Fibroblast of gingiva (primary cell): ENCODE results near the gene CPNE5.
"Not testable (repeated sequence)": the region's sequence is repeated elsewhere in the genome, so short reads cannot be mapped to it uniquely, and the experiment has no call there.

Source experiments
- DNase-seq: peaks from one replicate; pipeline ENCODE4 v3.0.0-alpha.2; 2011; ENCODE audit warnings: low read depth

CPNE5 gene

DNA sequence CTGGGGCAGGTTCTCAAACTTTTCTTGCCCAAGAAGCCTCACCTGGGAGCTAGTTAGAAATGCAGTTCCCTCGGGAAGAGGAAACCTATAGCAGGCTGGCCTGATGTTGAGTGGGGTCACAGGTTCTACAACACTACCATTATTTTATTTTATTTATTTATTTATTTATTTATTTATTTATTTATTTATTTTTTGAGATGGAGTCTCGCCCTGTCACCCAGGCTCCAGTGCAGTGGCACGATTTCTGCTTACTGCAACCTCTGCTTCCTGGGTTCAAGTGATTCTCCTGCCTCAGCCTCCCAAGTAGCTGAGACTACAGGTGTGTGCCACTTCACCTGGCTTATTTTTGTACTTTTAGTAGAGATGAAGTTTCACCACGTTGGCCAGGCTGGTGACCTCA lies 115.3 kb downstream of the CPNE5 start:
- not testable (repeated sequence) for DNase-seq

GRCh38 chr6:36722879-36723278 lies 116.4 kb downstream of the CPNE5 start:
- DNase-seq: no peak

DNA sequence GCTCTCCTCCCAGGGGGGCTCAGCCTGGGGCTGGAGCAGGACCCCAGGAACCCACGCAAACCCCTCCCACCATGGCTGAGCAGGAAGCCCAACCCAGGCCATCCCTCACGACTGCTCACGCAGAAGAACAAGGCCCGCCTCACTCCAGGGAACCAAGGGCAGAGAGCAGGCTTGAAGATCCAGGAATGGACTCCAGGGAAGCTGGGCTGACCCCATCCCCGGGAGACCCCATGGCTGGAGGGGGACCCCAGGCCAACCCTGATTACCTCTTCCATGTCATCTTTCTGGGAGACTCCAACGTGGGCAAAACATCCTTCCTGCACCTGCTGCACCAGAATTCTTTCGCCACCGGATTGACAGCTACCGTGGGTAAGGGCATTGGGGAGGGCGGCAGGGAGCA lies 116.9 kb downstream of the CPNE5 start:
- no peak for DNase-seq

GRCh38 chr6:36721369-36722140 lies 117.7 kb downstream of the CPNE5 start:
- no peak for DNase-seq

DNA sequence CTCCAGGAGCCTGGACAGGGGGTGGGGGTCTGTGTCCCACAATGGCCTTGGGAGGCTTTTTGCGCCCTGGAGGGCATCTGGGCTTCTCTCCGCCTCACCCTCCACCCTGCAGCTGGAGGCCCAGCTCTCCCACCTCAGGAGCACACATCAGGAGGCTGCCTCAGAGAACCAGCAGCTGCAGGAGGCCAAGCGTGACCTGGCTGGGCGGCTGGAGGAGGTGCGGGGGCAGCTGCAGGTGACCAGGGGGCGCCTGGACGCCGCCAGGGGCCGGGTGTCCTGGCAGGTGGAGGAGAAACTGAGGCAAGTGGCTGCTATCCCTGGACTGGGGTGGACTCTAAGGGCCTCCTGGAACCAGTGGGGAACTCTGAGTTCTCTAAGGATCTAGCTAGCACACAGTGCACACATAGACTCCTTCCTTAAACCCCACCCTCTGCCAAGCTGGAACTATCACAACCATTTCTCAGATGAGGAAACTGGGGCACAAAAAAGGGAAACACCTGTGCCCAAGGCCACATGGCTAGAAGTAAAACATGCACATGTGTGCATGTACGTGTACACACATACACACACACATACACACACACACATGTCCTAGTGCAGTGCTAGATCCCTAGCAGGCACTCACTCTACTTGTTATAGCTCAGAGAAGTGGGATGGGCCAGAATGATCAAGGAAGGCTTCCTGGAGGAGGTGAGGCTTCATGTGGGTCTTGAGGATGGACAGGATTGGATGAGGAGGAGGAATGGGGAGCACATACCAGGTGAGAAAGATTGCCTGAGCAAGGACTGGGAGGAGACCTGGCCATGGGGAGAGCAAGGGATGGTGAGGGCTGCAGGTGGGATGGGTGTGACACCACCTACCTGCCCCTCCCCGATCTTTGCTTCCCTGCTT lies 118.7 kb downstream of the CPNE5 start:
- no peak for DNase-seq

- no peak for DNase-seq
Measured at GRCh38 chr6:36719126-36719525, 120.1 kb downstream of the CPNE5 start.

DNA sequence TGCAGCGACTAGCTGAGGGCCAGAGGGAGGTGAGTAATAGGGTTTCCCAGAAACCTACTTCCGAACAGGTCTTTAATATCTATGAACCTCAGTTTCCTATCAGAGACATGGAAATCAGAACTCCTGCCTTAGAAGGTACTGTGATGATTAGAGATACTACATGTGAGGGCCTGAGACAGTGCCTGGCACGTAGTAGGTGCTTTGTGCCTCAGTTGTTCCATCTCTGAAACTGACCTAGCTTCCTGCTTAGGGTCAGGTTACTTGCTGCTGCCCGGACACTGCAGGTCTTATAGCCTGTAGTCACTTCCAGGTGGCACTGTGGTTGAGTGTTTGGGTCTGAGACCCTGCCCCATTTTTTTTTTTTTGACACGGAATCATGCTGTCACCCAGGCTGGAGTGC lies 120.7 kb downstream of the CPNE5 start:
- DNase-seq: no peak

DNA sequence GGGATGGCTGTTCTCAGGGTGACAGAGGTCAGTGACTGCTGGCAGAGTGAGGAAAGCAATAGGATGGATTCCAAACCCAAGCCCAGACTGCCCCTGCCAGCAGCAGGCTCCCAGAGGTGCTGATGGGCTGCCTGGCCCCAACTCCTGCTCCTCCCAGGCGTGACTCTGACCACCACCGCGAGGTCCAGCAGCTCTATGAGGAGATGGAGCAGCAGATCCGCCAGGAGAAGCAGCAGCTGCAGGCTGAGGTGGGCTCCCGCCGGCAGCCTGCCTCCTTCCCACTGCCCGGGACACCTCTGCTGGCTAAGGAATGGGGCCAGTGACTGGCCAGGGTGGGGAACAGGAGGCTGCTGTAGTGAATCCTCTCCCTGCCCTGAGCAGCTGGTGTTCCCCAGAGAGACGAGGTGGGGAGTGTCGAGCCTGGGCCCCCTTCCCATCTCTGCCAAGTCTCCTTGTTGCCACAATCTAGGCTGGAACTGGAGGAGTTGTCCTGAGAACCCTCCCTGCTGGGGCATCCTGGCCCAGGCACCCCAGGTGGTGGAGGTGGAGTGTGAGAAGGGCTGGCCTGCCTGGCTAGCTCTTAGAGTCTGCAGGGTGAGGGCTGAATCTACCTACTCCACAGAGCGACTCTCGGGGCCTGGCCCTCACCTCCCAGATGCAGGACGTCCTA lies 121.2 kb downstream of the CPNE5 start:
- DNase-seq: no peak

DNA sequence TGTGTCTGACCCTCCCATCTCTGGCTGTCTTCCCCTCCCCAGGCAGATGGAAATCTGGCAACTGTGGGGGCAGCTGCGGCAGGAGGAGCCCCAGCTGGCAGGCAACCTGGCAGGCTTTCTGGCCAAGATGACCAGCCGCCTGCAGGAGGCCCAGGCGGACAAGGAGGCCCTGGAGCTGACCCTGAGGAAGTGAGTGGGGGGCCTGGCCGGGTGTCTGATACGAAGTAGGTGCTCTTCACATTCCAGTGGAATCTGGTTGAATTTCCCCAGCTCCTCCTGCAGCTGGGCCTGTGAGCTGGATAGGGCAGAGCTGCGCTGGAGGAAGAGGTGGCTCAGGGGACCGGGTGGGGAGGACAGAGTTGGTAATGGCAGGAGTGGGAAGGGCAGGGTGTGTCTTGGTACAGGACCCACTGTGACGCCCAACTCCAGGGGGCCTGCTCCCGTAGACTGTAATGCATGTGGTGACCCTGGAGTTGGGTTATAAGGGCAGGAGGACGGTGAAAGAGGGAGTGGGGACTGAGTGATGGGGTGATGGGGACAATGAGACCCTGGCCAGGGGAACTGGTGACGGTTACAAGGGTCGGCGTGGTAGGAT lies 121.9 kb downstream of the CPNE5 start:
- DNase-seq: no peak

DNA sequence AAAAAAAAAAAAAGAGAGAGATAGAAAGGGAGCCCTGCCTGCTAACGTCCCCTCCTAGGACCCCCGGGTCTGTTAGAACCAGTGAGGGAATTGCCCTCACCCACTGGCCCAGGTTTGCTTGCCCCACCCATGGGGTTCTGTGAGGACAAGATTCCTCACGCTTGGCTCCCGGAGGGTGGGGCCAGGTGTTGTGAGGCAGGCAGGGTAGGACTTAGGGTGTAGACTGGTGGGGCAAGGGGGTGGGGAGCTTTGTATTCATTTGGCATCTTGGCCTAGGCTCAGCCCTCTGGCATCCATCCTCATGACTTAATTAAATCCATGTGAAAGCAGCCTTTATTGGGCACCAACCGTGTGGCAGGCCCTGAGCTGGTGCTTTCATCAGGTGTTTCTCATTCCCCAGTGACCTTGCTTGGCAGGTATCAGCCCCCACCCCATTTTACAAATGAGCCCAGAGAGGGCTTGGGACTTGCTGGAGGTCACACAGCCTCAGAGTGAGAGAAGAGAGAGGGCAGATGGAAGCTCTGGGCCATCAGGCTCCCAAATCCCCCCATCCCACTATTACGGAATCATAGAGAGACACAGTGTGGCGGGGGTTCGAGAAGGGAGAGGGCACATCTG lies 122.7 kb downstream of the CPNE5 start:
- DNase-seq: no peak

GRCh38 chr6:36715469-36715868 lies 123.8 kb downstream of the CPNE5 start:
- no peak for DNase-seq

- no peak for DNase-seq
Measured at GRCh38 chr6:36714511-36714910, 124.7 kb downstream of the CPNE5 start.

GRCh38 chr6:36713846-36714245 lies 125.4 kb downstream of the CPNE5 start:
- no peak for DNase-seq

GRCh38 chr6:36712816-36713215 lies 126.4 kb downstream of the CPNE5 start:
- no peak for DNase-seq

DNA sequence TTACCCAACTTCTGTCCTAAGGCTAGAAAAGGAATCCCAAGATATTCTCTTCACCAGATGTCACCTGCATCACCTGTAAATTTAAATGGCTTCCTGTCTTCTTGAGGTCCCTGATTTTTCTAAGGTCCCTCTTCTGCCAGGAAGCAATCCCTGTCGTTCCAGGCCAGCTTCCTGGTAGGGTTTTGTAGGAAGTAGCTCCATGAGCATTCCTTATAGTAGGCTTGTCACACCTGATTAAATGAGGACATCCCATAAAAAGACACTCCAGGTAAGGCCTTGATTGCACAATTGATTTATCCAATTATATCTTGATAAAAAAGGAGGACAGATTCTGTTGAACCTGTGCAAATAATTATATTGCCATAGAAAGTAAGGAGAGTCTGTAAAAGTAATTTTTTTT lies 132.9 kb downstream of the CPNE5 start:
- DNase-seq: no peak

GRCh38 chr6:36704961-36705577 lies 134.2 kb downstream of the CPNE5 start:
- DNase-seq: not testable (repeated sequence)

- no peak for DNase-seq
Measured at GRCh38 chr6:36703982-36704381, 135.3 kb downstream of the CPNE5 start.

GRCh38 chr6:36703081-36703606 lies 136.1 kb downstream of the CPNE5 start:
- DNase-seq: no peak

DNA sequence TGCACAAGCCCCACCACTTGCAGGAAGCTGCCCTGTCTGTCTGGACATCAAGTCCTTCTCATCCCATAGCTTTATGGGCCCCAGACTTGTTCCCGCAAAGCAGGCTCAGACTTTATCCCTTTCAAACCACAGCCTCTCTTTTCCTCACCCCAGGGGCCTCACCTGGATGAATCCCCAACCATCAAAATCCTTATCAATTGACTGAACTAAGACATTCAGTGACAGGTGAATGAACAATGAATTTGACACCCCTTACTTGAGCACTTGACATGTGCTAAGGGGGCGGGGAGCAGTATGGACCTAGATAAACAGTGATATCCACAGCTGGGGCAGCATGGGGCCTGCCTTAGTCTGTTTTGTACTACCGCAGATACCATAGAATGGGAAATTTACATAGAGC lies 136.6 kb downstream of the CPNE5 start:
- DNase-seq: no peak

DNA sequence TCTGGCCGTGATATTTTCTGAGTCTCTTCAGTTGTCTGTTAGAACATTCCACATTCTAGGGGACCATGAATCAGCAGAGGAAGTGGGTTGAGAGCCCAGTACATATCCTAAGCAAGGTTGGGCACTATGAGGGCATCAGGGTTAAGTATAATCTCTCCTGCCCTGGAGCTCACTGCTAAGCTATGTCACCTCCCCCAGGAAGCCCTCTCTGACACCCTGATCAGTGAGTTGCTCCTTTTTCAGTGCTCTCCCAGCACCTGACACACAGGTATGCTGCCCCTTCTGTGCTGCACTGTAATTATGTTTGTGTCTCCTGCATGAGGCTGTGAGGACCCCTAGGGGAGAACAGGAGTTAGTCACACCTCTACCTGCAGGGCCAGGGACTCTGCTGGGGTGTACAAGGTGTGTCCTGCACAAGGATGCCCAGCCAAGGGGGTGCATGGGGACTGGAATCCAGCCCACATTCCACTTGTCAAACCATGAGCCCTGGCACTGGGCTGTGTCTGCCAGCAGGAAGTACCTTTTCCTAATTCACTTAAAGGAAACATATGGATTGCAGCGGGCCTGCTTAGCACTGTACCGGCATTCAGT lies 137.7 kb downstream of the CPNE5 start:
- DNase-seq: no peak

DNA sequence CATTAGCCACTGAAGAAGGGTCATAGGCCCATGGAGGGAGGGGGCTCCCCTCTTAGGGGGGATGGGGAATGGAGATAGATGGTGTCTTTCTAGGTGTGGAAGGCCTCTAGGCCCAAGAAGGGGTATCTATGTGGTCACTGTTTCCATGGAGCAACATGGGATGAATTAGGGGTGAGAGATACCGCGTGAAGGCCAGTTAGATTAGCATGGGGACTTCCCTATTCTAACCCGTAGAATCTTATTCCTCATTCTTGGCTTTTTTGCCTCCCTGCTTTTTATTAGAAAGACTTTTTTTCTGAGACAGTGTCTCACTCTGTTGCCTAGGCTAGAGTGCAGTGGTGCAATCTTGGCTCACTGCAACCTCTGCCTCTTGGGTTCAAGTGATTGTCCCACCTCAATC lies 138.4 kb downstream of the CPNE5 start:
- no peak for DNase-seq
